GM21717 (cell line): ENCODE measurements around the gene GAPDH.
"Not testable (repeated sequence)": the region's sequence is repeated elsewhere in the genome, so short reads cannot be mapped to it uniquely, and the experiment has no call there.

Experiments used
- ATAC-seq: cut with Tn5 transposase; IDR thresholded peaks from one replicate; pipeline ENCODE4 v1.9.1; 2021; ENCODE audit warnings: mild to moderate bottlenecking, moderate library complexity; ENCODE audit not compliant: unreplicated experiment

Gene GAPDH

DNA sequence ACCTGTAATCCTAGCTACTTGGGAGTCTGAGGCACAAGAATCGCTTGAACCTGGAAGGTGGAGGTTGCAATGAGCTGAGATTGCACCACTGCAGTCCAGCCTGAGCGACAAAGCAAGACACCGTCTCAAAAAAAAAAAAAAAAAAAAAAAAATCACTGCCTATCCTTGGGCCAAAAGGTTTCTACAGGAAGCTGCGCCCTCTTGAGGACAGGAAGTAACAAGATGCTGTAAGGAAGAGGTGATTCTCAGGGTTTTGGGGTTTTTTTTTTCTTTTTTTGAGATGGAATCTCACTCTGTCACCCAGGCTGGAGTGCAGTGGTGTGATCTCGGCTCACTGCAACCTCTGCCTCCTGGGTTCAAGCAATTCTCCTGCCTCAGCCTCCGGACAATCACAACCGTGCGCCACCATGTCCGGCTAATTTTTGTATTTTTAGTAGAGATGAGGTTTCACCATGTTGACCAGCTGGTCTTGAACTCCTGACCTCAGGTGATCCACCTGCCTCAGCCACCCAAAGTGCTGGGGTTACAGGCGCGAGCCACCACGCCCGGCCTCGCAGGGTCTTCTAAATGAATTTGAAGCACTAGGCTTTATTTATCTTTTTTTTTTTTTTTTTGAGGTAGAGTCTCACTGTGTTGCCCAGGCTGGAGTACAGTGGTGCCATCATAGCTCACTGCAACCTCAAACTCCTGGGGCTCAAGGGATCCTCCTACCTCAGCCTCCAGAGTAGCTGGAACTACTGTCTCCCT is 23.9 kb downstream of the GAPDH start:
- ATAC-seq, result not testable (repeated sequence)

DNA sequence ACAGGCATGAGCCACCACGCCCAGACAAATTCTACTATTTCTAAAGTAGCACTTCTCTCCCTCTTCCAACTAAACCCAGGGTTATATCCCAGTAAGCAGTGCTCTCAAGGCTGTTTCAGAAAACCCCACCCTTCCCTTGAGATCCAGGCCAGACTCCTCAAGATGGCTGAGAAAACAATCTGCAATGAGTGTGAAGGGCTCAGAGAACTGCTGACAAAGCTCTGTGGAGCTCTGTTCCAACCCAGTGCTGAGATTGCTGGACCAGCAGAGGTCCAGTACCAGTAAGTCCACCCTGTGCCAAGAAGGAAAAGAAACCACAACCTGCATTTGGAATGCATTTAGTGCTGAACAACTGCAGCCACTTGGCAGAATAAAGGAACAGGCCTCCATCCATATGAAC is 25.2 kb downstream of the GAPDH start:
- ATAC-seq, result no peak

DNA sequence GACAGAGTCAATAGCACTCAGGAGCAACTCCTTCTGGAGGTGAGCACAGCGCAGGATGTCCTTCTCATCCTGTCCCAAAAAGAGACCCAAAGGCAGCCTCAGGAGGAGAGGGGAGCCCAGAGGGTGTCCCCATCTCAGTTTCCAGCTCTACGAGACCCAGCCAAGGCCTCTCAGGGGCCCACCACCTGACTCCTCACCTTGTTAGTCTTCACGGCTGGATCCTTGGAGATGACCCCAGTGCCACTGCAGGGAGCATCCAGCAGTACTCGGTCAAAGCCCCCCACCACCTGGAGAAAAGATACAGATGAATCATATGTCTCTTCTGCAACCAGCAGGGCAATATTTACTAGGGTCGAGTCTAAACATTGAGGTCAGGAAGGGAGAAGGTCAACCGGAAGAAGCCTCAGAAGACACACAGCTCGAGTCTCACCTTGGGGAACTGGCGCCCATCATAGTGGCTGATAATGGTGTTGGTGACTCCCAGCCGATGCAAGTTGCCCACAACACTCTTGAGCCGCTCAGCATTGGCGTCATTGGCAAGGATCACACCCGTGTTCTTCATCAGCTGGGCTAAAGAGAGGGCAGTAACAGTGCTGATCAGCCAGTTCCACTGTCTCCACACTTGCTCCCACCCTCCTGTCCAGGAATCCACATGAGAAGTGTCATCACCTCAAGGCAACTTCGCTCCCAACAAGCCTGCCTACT is 26.3 kb downstream of the GAPDH start:
- ATAC-seq, result no peak

DNA sequence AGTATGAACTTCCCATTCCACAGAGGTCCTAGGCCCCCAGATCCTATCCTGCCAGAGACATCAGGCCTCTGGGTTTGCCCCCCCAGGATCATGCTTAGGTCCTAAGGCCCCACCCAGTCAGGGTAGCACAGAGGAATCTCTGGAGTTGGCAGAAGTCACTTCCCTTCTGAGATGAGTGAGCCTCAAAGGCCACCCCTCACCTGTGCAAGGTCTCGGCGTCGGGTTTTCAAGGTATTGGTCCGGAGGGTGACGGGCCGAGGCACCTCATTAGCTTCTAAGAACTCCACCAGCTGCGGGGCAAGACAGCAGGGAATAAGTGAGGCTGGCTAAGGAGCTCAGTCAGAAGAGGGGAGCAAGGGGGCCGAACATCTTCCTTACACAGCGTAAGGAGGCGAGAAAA is 28.6 kb downstream of the GAPDH start:
- no peak for ATAC-seq

DNA sequence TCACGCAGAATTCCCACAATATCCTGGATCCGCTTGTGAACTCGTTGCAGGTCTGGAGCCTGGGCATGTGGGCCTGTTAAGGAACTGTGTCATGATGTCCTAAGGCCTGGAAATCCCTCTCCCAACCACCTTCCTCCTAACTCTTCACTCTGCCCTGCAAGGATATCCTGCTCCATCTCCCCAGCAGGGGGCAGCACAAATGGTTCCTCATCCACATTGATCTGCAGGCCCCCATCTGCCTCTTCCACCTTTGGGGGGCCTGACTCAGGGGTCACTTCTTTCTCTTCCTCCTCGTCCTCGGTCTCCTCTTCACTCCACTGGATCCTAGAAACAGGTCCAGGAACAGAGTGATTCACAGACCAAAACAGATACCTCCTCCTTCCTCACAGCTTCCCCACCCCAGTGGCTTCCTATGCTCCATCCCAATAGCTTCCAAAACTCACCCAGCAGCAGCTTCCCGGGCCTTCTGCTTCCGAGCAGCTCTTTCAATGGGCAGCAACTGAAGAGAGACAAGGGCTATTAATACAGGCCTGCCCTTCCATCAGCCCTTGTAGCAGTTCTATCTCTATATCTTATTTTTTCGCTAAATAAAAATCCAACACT is 29.2 kb downstream of the GAPDH start:
- ATAC-seq, result no peak

DNA sequence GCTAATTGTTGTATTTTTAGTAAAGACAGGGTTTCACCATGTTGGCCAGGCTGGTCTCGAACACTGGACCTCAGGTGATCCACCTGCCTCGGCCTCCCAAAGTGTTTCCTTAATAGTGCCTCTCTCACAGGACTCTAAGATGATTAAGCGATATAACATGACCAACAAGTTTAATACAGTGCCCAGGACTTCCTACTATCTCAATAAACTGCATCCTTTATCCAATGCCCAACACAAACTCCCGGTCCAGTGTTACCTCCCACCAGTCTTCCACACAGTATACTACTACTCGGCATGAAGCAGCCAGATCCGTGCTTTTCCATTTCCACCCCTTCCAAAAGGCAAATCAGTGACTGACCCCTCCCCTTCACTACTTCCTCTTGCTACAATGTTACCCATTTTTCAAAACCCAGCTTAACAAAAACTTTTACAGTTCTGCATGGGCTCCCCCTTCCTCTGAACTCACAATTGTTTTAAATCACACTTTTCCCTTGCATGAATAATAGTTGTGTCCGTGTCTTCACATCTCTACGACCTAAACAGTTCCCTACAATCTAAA is 32.9 kb downstream of the GAPDH start:
- no peak for ATAC-seq

DNA sequence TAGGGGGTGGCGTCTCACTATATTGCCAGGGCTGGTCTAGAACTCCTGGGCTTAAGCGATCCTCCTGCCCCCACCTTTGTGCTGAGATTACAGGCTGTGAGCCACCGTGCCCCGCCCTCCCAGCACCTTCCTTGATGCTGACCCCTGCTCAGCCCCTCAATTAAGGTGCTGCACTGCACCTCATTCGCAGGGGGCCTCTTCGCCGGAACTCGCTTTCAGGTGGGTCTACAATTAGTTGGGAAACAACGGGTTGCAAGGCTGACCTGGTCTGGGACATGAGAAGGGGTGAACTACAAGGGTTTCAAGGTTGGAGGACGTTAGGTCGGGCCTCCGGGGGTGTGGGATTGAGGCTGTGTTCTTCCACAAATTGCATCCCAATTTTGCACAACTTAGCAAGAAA is 35.0 kb downstream of the GAPDH start:
- ATAC-seq, result no peak

DNA sequence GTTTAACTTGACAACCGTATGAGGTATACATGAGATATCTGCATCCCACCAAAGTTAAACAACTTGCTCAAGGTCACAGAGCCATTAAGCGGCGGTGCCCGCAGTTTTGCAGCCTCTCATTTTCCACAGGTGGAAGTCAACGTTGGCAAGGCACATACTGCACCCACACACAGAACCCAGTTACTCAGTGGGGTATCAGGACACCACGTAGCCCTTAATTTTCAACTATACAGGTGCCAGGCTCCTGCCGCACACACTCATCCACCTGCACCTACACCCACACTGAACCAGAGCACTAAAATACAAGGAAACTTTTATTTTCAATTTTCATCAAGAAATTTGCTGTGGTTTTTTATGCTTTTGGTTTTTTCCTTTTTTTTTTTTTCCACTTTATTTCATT is 35.5 kb downstream of the GAPDH start:
- ATAC-seq, result no peak

DNA sequence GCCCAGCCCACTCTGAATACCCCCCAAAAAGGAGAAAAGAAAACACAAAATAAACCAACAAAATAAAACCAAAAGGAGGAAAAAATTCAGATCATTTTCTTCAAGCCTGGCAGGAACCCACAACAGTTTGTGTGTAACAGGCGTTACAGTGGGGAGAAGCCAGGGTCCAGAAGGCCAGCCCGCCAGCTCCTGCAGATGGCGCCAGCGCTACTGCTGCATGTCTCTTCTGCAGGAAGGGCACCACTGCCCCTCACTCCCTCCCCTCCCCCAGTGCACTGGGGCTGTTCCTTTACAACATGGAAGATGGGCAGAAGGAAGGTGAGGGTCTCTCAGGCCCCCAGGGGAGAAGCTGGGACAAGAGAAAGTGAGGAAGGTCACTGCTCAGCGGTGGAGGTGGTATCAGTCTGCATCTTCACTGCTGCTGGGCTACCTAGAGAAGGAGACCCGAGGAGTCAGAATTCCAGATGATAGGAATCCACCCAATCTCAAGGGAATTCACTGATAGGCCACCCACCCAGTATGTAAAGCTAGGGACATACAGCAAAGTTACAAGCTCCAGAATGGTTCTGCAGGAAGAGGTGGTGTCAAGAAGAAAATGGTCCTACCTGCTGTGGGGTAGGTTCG is 36.1 kb downstream of the GAPDH start:
- ATAC-seq, result no peak

DNA sequence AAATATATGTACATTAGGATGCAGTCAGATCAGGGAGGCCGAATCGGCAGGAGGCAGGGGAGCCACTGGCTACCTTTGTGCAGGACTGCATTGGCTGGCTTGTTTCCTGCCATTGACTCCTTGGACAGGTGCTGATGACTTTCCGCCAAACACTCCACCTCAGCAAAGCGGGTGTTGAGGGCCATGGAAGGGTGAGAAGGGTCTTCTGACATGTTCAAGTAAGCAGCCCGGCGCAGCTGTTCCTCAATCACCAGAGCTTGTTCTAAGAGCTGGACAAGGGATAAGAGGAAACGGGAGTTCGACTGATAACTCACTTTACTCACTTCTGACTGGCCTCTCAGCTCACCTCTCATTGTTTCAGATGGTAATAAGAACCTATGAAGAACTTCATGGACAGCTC is 38.7 kb downstream of the GAPDH start:
- ATAC-seq, result no peak

DNA sequence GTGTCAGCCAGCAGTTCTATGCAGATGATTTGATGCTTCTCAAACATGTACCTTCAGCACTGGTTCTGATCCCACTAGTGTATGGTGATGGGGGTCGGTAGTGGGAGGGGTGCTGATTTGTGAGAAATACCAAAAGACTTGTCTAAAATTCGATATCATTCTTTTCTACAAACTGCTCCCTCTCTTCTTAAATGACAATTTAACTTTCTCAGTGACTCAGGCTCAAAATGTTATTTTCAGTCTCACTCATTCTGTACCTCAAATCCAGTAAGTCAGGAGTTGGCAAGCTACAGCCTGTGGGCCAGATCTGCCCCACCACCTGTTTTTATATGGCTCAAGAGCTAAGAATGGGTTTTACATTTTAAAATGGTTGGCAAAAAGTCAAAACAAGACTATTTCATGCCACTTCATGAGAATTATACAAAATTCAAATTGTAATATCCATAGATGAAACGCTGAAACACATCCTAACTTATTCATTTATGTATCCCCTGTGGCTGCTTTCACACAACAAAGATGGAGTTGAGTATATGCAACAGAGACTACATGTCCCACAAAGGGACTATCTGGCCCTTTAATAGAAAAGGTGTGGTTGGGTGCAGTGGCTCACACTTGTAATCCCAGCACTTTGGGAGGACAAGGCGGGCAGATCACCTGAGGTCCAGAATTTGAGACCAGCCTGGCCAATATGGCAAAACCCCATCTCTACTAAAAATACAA is 40.4 kb downstream of the GAPDH start:
- ATAC-seq, result no peak

DNA sequence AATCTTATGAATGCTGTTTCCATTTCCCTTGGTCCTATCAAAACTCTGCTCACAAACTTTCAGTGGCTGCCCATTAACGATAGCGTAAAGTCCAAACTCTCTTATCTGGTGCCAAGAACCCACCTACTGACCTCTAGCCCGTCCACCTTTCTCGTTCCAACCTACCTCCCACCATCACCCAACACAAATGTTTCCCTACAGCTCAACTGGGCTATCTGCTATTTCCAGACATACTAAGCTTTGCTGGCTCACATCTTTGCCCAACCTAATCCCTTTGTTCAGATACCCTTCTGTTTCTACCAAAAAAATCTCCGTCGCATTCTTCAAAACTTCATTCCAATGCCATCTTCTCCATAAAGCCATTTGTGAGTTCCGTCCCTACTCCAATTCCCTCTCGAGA is 41.3 kb downstream of the GAPDH start:
- ATAC-seq, result no peak

DNA sequence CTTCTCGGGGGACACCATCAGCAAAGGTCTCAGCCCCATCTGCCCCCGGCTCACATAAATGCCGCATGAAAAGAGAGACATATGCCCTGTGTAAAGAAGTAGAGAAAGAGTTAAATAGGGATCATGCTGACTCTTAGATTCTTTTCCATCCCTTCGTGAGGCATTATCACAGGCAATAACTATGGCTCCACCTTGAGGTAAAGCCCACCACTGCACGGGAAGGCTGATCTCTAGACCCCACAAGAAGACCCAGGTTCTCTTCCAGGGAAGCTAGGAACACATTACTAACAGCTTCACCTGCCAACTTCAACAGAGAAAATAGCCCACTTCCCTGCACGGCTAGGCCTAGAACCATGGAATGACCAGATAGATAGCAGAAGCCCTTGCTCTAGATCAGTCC is 47.9 kb downstream of the GAPDH start:
- ATAC-seq, result no peak

DNA sequence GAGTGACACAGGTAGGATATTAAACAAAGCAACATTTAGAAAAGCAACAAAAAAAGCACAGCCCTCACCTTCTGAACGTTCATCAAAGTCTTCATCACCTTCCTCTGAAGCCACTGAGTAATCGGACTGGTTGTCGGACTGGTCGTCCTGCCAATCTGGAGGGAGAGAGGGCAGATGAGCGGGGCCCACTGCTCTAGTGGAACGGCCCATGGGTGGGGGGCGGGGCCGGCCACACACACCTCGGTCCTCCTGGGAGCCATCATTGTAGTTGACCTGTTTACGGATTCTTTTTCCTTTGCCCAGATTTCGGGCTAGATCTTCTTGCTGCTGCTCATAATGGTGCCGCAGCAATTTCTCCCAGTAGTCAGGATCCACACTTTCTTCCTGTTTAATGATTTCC is 48.6 kb downstream of the GAPDH start:
- ATAC-seq, result no peak

DNA sequence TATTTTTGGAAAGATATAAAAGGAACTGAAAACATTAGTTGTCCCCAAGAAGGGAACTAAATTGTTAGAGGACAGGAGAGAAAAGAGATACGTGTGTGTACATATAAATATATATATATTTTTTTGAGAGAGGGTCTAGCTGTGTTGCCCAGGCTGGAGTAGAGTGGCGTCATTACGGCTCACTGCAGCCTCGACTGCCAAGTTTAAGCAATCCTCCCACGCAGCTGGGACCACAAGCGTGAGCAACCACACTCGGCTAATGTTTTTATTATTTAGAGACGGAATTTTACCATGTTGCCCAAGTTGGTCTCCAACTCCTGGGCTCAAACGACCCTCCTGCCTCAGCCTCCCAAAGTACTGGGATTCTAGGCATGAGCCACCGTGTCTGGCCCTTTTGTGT is 50.0 kb downstream of the GAPDH start:
- ATAC-seq, result no peak

DNA sequence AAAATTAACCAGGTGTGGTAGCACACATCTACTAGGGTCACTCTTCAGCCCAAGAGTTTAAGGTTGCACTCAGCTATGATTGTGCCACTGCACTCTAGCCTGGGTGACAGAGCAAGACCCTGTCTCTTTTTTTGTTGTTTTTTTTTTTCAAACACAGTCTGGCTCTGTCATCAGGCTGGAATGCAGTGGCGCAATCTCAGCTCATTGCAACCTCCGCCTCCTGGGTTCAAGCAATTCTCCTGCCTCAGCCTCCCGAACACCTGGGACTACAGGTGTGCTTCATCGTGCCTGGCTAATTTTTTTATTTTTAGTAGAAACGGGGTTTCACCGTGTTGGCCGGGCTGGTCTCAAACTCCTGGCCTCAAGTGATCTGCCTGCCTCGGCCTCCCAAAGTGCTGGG is 52.3 kb downstream of the GAPDH start:
- ATAC-seq, result not testable (repeated sequence)
